Measurements from ENCODE around the gene CTNNA3.

Gene CTNNA3

DNA sequence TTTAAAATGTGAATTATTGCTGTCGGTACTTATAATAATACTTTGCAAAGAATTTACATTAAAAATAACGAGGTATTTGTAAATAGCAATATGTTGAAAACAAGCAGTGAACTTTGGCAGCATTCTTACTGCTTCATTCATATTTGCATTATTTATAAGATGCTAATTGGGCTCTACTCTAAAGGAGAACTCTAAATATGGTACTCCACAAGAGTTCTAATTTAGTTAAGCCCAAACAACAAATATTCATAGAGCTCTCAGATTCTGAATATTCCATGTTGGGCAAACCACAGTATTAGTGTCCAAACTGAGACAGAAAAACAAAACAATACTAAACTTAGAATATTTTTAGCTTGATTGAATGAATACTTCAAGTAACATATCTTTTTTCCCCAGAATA, 1674.6 kb downstream of the CTNNA3 start:
- Histone ChIP-seq H3K27me3 (ENCODE audit: insufficient read depth, low read length) (no peaks in the 10 kb centered on the region), H3K36me3 (ENCODE audit: insufficient read depth, low read depth, low read length) (no peaks in the 10 kb centered on the region), H3K9ac (ENCODE audit: low read depth, low read length) (no peak overlapping the region), H3K4me3 (ENCODE audit: low read length) (no peak overlapping the region), H3K4me1 (ENCODE audit: insufficient read depth, low read length) (no peaks in the 10 kb centered on the region), H3K27ac (ENCODE audit: low read length) (no peak overlapping the region), H3K9me3 (ENCODE audit: insufficient read depth, low read depth, low read length) (no peaks in the 10 kb centered on the region)

DNA sequence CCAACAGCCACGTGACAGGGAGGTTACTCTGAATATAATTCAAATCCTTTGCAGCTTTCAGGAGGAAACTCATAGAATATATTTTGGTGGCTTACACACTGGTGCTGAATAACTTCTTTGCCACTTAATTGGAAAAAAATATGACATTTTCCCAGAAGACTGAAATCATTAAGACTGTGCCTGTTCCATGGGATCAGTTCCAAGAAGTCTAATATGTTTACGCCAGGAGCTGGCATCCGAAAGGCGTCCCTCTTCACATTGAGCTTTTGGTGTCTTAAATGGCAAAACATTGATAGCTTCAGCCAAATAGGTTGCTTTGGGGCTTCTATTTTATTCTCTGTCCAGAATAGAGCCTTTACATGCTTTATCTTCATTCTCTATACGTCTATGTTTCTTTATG, 1687.8 kb downstream of the CTNNA3 start:
- Histone ChIP-seq H3K4me3 (ENCODE audit: low read length) (no peak overlapping the region), H3K9ac (ENCODE audit: low read depth, low read length) (no peak overlapping the region), H3K27ac (ENCODE audit: low read length) (no peak overlapping the region), H3K27me3 (ENCODE audit: insufficient read depth, low read length) (no peaks in the 10 kb centered on the region), H3K36me3 (ENCODE audit: insufficient read depth, low read depth, low read length) (no peaks in the 10 kb centered on the region), H3K4me1 (ENCODE audit: insufficient read depth, low read length) (no peaks in the 10 kb centered on the region), H3K9me3 (ENCODE audit: insufficient read depth, low read depth, low read length) (no peaks in the 10 kb centered on the region)

GRCh38 chr10:66006411-66006810, 1689.6 kb downstream of the CTNNA3 start:
- no peak overlapping the region for H3K9ac ChIP-seq (ENCODE audit: low read depth, low read length)
- H3K27me3 ChIP-seq (ENCODE audit: insufficient read depth, low read length) = no peaks in the 10 kb centered on the region
- no peaks in the 10 kb centered on the region for H3K36me3 ChIP-seq (ENCODE audit: insufficient read depth, low read depth, low read length)
- H3K9me3 ChIP-seq (ENCODE audit: insufficient read depth, low read depth, low read length) = no peaks in the 10 kb centered on the region
- H3K27ac ChIP-seq (ENCODE audit: low read length) = no peak overlapping the region
- H3K4me1 ChIP-seq (ENCODE audit: insufficient read depth, low read length) = no peaks in the 10 kb centered on the region
- no peak overlapping the region for H3K4me3 ChIP-seq (ENCODE audit: low read length)

DNA sequence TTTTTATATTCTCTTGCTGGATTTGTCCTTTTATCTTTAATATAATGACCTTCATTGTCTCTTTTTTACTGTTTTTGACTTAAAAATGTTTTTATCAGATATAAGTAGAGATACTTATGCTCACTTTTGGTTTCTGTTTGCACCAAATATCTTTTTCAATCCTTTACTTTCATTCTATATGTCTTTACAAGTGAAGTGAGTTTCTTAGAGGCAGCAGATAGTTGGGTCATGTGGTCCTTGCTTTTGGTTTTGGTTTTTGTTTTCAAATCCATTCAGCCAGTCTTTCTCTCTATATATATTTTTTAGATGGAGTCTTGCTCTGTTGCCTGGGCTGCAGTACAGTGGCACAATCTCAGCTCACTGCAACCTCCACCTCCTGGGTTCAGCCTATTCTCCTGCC, 1702.5 kb downstream of the CTNNA3 start:
- Histone ChIP-seq H3K27me3 (ENCODE audit: insufficient read depth, low read length) (no peaks in the 10 kb centered on the region), H3K4me3 (ENCODE audit: low read length) (no peak overlapping the region), H3K9ac (ENCODE audit: low read depth, low read length) (no peak overlapping the region), H3K27ac (ENCODE audit: low read length) (no peak overlapping the region), H3K36me3 (ENCODE audit: insufficient read depth, low read depth, low read length) (no peaks in the 10 kb centered on the region), H3K9me3 (ENCODE audit: insufficient read depth, low read depth, low read length) (no peaks in the 10 kb centered on the region), H3K4me1 (ENCODE audit: insufficient read depth, low read length) (no peaks in the 10 kb centered on the region)

DNA sequence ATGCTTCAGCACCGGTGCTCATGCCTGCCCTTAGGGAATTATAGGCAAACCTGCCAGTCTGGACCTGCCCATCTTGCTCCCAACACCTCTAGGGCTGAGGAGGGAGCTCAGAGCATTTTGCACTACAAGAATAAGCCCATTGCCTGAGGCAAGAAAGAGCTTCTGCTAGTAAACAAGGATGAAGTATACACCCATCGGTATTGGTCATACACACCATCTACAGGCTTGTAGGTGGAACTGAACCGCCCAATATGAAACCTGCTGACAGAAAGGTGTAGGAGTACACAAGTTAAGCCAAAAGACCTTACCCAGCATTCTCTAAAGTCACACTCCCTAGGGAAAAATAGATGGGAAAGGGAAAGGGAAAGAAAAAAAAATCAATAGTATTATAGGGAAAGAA, 1727.1 kb downstream of the CTNNA3 start:
- Histone ChIP-seq H3K27me3 (ENCODE audit: insufficient read depth, low read length) (no peaks in the 10 kb centered on the region), H3K9ac (ENCODE audit: low read depth, low read length) (no peak overlapping the region), H3K4me1 (ENCODE audit: insufficient read depth, low read length) (no peaks in the 10 kb centered on the region), H3K4me3 (ENCODE audit: low read length) (no peak overlapping the region), H3K9me3 (ENCODE audit: insufficient read depth, low read depth, low read length) (no peaks in the 10 kb centered on the region), H3K27ac (ENCODE audit: low read length) (no peak overlapping the region), H3K36me3 (ENCODE audit: insufficient read depth, low read depth, low read length) (no peaks in the 10 kb centered on the region)

GRCh38 chr10:65968437-65968836, 1727.6 kb downstream of the CTNNA3 start:
- Histone ChIP-seq H3K4me3 (ENCODE audit: low read length) (no peak overlapping the region), H3K27ac (ENCODE audit: low read length) (no peak overlapping the region), H3K9ac (ENCODE audit: low read depth, low read length) (no peak overlapping the region), H3K27me3 (ENCODE audit: insufficient read depth, low read length) (no peaks in the 10 kb centered on the region), H3K9me3 (ENCODE audit: insufficient read depth, low read depth, low read length) (no peaks in the 10 kb centered on the region), H3K36me3 (ENCODE audit: insufficient read depth, low read depth, low read length) (no peaks in the 10 kb centered on the region), H3K4me1 (ENCODE audit: insufficient read depth, low read length) (no peaks in the 10 kb centered on the region)

GRCh38 chr10:65964205-65964604, 1731.8 kb downstream of the CTNNA3 start:
- H3K9me3 ChIP-seq (ENCODE audit: insufficient read depth, low read depth, low read length) = peaks cover 8% of the 10 kb centered on the region; the same call in 1 of the 2 replicates
- H3K4me1 ChIP-seq (ENCODE audit: insufficient read depth, low read length) = no peaks in the 10 kb centered on the region
- no peak overlapping the region for H3K9ac ChIP-seq (ENCODE audit: low read depth, low read length)
- no peak overlapping the region for H3K27ac ChIP-seq (ENCODE audit: low read length)
- no peaks in the 10 kb centered on the region for H3K36me3 ChIP-seq (ENCODE audit: insufficient read depth, low read depth, low read length)
- H3K27me3 ChIP-seq (ENCODE audit: insufficient read depth, low read length) = no peaks in the 10 kb centered on the region
- no peak overlapping the region for H3K4me3 ChIP-seq (ENCODE audit: low read length)

- no peaks in the 10 kb centered on the region for H3K36me3 ChIP-seq (ENCODE audit: insufficient read depth, low read depth, low read length)
- no peaks in the 10 kb centered on the region for H3K27me3 ChIP-seq (ENCODE audit: insufficient read depth, low read length)
- no peak overlapping the region for H3K9ac ChIP-seq (ENCODE audit: low read depth, low read length)
- H3K4me1 ChIP-seq (ENCODE audit: insufficient read depth, low read length) = no peaks in the 10 kb centered on the region
- H3K4me3 ChIP-seq (ENCODE audit: low read length) = no peak overlapping the region
- no peak overlapping the region for H3K27ac ChIP-seq (ENCODE audit: low read length)
- H3K9me3 ChIP-seq (ENCODE audit: insufficient read depth, low read depth, low read length) = no peaks in the 10 kb centered on the region
Observed at GRCh38 chr10:65952086-65952485, 1743.9 kb downstream of the CTNNA3 start.

DNA sequence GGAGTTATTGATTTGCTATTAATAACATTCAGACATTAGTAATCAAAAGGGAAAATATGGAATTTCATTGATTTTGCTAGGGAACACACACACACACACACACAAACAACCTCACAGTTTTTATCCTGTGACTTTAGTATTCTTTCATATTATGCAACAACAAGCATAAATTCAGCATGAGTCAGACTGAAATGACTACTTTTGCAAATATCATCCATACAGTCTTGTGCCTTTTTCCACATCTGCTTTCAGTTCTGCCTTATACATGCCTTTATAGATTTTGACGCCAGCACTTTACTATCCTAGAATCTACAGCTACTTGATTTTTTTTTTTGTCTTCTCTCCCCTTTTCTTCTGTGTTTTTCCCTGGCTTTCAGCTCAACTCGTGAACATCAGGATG, 1745.9 kb downstream of the CTNNA3 start:
- Histone ChIP-seq H3K4me3 (ENCODE audit: low read length) (no peak overlapping the region), H3K4me1 (ENCODE audit: insufficient read depth, low read length) (no peaks in the 10 kb centered on the region), H3K9ac (ENCODE audit: low read depth, low read length) (no peak overlapping the region), H3K27ac (ENCODE audit: low read length) (no peak overlapping the region), H3K9me3 (ENCODE audit: insufficient read depth, low read depth, low read length) (no peaks in the 10 kb centered on the region), H3K36me3 (ENCODE audit: insufficient read depth, low read depth, low read length) (no peaks in the 10 kb centered on the region), H3K27me3 (ENCODE audit: insufficient read depth, low read length) (no peaks in the 10 kb centered on the region)

DNA sequence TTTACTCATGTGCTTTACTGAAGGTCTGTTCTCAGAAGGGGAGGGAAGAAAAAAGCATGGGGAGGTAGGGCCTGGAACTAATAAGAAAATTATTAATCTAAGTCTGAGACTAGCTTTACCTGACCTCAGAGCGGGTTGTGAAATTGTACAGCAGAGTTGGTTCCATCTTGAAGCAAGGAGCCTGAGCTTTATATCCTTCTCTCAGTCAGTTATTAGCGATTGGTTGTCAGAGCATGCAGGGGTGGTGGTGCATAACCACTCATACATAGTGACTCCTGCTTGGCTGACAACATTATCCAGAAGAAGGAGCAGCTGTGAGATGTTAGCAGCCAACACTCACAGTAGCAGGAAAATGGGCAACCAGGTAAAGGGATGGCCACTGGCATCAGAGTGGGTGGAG, 1746.5 kb downstream of the CTNNA3 start:
- Histone ChIP-seq H3K4me1 (ENCODE audit: insufficient read depth, low read length) (no peaks in the 10 kb centered on the region), H3K9me3 (ENCODE audit: insufficient read depth, low read depth, low read length) (no peaks in the 10 kb centered on the region)

GRCh38 chr10:65945061-65945460, 1750.9 kb downstream of the CTNNA3 start:
- Histone ChIP-seq H3K27ac (ENCODE audit: low read length) (no peak overlapping the region), H3K4me1 (ENCODE audit: insufficient read depth, low read length) (no peaks in the 10 kb centered on the region), H3K4me3 (ENCODE audit: low read length) (no peak overlapping the region), H3K27me3 (ENCODE audit: insufficient read depth, low read length) (no peaks in the 10 kb centered on the region), H3K36me3 (ENCODE audit: insufficient read depth, low read depth, low read length) (no peaks in the 10 kb centered on the region), H3K9me3 (ENCODE audit: insufficient read depth, low read depth, low read length) (no peaks in the 10 kb centered on the region), H3K9ac (ENCODE audit: low read depth, low read length) (no peak overlapping the region)

More for the DNA sequence above, 1746.5 kb downstream of the CTNNA3 start:
- no peak overlapping the region for H3K9ac ChIP-seq (ENCODE audit: low read depth, low read length)
- no peak overlapping the region for H3K27ac ChIP-seq (ENCODE audit: low read length)
- no peaks in the 10 kb centered on the region for H3K27me3 ChIP-seq (ENCODE audit: insufficient read depth, low read length)
- no peaks in the 10 kb centered on the region for H3K36me3 ChIP-seq (ENCODE audit: insufficient read depth, low read depth, low read length)
- H3K4me3 ChIP-seq (ENCODE audit: low read length) = no peak overlapping the region

DNA sequence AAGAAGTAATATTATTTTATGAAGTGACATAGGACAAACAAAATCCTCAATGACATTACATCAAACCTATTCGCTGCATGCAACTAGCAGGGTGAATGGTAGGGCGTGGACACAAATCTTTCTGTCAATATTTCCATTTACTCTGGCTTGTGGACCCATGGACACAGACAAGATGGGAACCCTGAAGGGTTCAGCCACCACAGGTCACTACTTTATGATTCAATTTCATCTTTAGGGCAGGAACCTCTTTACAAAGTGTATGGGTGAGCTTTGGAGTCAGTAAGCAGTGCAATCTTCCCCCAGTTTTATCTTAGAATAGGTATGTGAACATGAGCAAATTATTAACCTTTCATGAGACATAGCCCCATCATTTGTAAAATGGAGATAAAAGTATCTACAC, 1752.5 kb downstream of the CTNNA3 start:
- no peaks in the 10 kb centered on the region for H3K27me3 ChIP-seq (ENCODE audit: insufficient read depth, low read length)
- no peaks in the 10 kb centered on the region for H3K4me1 ChIP-seq (ENCODE audit: insufficient read depth, low read length)
- H3K36me3 ChIP-seq (ENCODE audit: insufficient read depth, low read depth, low read length) = no peaks in the 10 kb centered on the region
- no peak overlapping the region for H3K27ac ChIP-seq (ENCODE audit: low read length)
- H3K4me3 ChIP-seq (ENCODE audit: low read length) = no peak overlapping the region
- no peak overlapping the region for H3K9ac ChIP-seq (ENCODE audit: low read depth, low read length)
- H3K9me3 ChIP-seq (ENCODE audit: insufficient read depth, low read depth, low read length) = no peaks in the 10 kb centered on the region
